NCI-H69 (cell line): Measurements from ENCODE around the gene C2CD2.

Source experiments
- DNase-seq: peaks from one replicate; lab custom pipeline; 2025; lab: John Stamatoyannopoulos, UW

The C2CD2 gene

GRCh38 chr21:41845310-41846032 is 108.3 kb downstream of the C2CD2 start:
- no peak for DNase-seq

DNA sequence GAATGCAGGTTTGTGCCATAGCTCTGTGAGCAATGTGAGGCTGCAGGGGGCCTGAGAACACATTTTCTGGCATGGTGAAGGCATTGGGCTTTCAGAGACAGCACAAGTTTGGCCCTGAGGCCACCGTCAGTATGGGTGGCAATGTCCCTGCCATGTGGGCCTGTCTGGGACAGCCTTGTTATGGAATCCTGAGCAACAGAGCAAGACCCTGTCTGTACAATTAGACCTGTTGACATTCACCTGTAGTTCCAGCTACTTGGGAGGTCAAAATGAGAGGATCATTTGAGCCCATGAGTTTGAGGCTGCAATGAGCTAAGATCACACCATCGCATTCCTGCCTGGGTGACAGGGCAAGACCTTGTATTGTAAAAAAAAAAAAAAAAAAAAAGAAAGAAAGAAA is 110.2 kb downstream of the C2CD2 start:
- no peak for DNase-seq

DNA sequence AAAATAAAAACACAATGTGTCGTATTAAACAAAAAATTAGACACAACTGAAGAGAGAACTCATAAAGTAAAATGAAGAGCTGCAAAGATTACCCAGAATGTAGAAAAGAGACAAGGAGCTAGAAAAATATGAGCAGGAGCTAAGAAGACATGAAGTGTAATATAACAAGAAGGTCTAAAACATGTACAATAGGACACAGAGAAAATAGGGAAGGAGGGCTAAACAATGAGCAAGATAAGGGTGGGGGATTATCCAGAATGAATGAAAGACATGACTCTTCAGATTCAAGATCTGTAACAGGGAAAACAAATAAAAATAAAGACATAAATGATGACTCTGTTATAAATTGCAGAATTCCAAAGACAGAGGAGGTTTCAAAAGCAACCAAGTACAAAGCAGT is 112.9 kb downstream of the C2CD2 start:
- DNase-seq: no peak

GRCh38 chr21:41839387-41840000 is 114.3 kb downstream of the C2CD2 start:
- DNase-seq: no peak

DNA sequence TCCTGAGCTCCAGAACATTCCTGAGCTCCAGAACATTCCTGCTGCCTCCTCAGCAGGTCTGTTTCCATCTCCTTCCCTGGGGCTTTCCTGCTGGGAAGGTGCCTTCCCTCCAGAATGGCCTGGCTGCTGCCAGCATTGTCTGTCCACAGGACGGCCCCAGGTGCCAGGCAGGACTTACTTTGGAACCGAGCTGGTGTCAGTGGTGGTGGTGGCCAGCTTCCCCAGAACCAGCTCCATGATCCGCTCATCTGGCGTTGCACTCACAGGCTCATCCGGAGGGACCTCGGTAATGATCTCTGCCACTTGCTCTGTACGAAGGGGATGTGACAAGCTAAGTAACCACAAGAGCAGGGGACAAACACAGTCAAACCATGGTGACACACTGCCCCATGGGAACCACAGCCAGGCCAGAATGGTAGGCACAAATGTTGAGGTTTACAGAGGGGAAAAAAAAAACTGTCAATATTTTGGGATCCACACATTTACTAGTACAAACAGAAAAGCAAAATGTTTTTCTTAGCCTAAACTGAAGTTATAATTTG is 116.0 kb downstream of the C2CD2 start:
- no peak for DNase-seq

- DNase-seq: no peak
Observed at GRCh38 chr21:41836166-41837015, 117.4 kb downstream of the C2CD2 start.

- DNase-seq: no peak
Observed at GRCh38 chr21:41835711-41836154, 118.1 kb downstream of the C2CD2 start.
